NOMO-1 treated with dmso at 0.1 percent for 144 hours (cell line): ENCODE results near the gene ITGBL1.

Source experiments
- DNase-seq: peaks from one replicate; lab custom pipeline; 2025; ENCODE audit not compliant: unreplicated experiment; lab: John Stamatoyannopoulos, UW

The ITGBL1 gene

GRCh38 chr13:101556676-101557123 lies 104.2 kb downstream of the ITGBL1 start:
- DNase-seq: no peak

GRCh38 chr13:101565317-101565716 lies 112.8 kb downstream of the ITGBL1 start:
- no peak for DNase-seq

- DNase-seq: no peak
Measured at GRCh38 chr13:101567841-101568240, 115.4 kb downstream of the ITGBL1 start.

GRCh38 chr13:101569807-101570206 lies 117.3 kb downstream of the ITGBL1 start:
- no peak for DNase-seq

- DNase-seq: no peak
Measured at GRCh38 chr13:101570410-101570809, 117.9 kb downstream of the ITGBL1 start.

- DNase-seq: no peak
Measured at GRCh38 chr13:101572456-101572855, 120.0 kb downstream of the ITGBL1 start.

GRCh38 chr13:101575581-101575980 lies 123.1 kb downstream of the ITGBL1 start:
- no peak for DNase-seq

GRCh38 chr13:101576455-101576854 lies 124.0 kb downstream of the ITGBL1 start:
- no peak for DNase-seq

GRCh38 chr13:101576977-101577376 lies 124.5 kb downstream of the ITGBL1 start:
- no peak for DNase-seq

- no peak for DNase-seq
Measured at GRCh38 chr13:101579281-101579802, 126.9 kb downstream of the ITGBL1 start.

GRCh38 chr13:101584331-101584730 lies 131.9 kb downstream of the ITGBL1 start:
- DNase-seq: no peak

- no peak for DNase-seq
Measured at GRCh38 chr13:101590479-101590878, 138.0 kb downstream of the ITGBL1 start.

GRCh38 chr13:101594936-101595335 lies 142.5 kb downstream of the ITGBL1 start:
- no peak for DNase-seq

GRCh38 chr13:101596803-101597202 lies 144.3 kb downstream of the ITGBL1 start:
- no peak for DNase-seq

GRCh38 chr13:101611491-101612475 lies 159.3 kb downstream of the ITGBL1 start:
- no peak for DNase-seq

- no peak for DNase-seq
Measured at GRCh38 chr13:101612735-101613134, 160.3 kb downstream of the ITGBL1 start.

GRCh38 chr13:101614491-101614890 lies 162.0 kb downstream of the ITGBL1 start:
- DNase-seq: no peak

- DNase-seq: no peak
Measured at GRCh38 chr13:101618440-101619187, 166.1 kb downstream of the ITGBL1 start.

GRCh38 chr13:101621099-101621498 lies 168.6 kb downstream of the ITGBL1 start:
- DNase-seq: no peak

GRCh38 chr13:101623470-101624209 lies 171.2 kb downstream of the ITGBL1 start:
- DNase-seq: no peak
